HG02763 (cell line): Measurements from ENCODE around the gene DCT.

ENCODE experiments used
- ATAC-seq: cut with Tn5 transposase; IDR thresholded peaks from one replicate; pipeline ENCODE4 v1.9.1; 2021; ENCODE audit warnings: mild to moderate bottlenecking, moderate library complexity; ENCODE audit not compliant: unreplicated experiment

The DCT gene

GRCh38 chr13:94454906-94455305 is 24.6 kb downstream of the DCT start:
- no peak for ATAC-seq

- ATAC-seq, result no peak
Measured at GRCh38 chr13:94454334-94454733, 25.1 kb downstream of the DCT start.

- ATAC-seq, result no peak
Measured at GRCh38 chr13:94444826-94445225, 34.7 kb downstream of the DCT start.

GRCh38 chr13:94435604-94436226 is 43.8 kb downstream of the DCT start:
- no peak for ATAC-seq

- ATAC-seq, result no peak
Measured at GRCh38 chr13:94433055-94433961, 46.2 kb downstream of the DCT start.

GRCh38 chr13:94431987-94432386 is 47.5 kb downstream of the DCT start:
- ATAC-seq, result no peak

GRCh38 chr13:94431574-94431973 is 47.9 kb downstream of the DCT start:
- no peak for ATAC-seq

- no peak for ATAC-seq
Measured at GRCh38 chr13:94427313-94427953, 52.0 kb downstream of the DCT start.

GRCh38 chr13:94419925-94420305 is 59.6 kb downstream of the DCT start:
- ATAC-seq, result no peak

GRCh38 chr13:94419304-94419924 is 60.1 kb downstream of the DCT start:
- no peak for ATAC-seq

- no peak for ATAC-seq
Measured at GRCh38 chr13:94417294-94417693, 62.2 kb downstream of the DCT start.

GRCh38 chr13:94416454-94417080 is 62.9 kb downstream of the DCT start:
- ATAC-seq, result no peak

- no peak for ATAC-seq
Measured at GRCh38 chr13:94415500-94416237, 63.8 kb downstream of the DCT start.

GRCh38 chr13:94414708-94415107 is 64.8 kb downstream of the DCT start:
- ATAC-seq, result no peak

- ATAC-seq, result no peak
Measured at GRCh38 chr13:94414141-94414540, 65.3 kb downstream of the DCT start.

GRCh38 chr13:94413598-94413944 is 65.9 kb downstream of the DCT start:
- no peak for ATAC-seq

GRCh38 chr13:94412870-94413597 is 66.4 kb downstream of the DCT start:
- ATAC-seq, result no peak

GRCh38 chr13:94411747-94412146 is 67.7 kb downstream of the DCT start:
- no peak for ATAC-seq

GRCh38 chr13:94408314-94409036 is 71.0 kb downstream of the DCT start:
- ATAC-seq, result no peak
